GM23338 (cell line): Measurements from ENCODE around the gene TCEAL1. TPM values are rescaled to one million over a fixed set of nuclear protein-coding genes. Genes with fewer than 3 reads are reported as not detected.
"Not testable (repeated sequence)": the region's sequence is repeated elsewhere in the genome, so short reads cannot be mapped to it uniquely, and the experiment has no call there.

Source experiments
- ATAC-seq: fragments of 200-7000 bp; cut with Tn5 transposase; 3 replicates; pipeline ENCODE4 v1.9.1; 2020
- DNase-seq: peaks from one replicate; pipeline ENCODE4 v3.0.0-alpha.2; 2015; ENCODE audit warnings: low spot score
- H2AFZ ChIP-seq: fragments of 200-600 bp; sonication (generic); 2 replicates; pipeline ENCODE4 v1.8.0; 2016; ENCODE audit warnings: antibody characterized with exemption, mild to moderate bottlenecking, moderate library complexity
- H3F3A ChIP-seq: fragments of 200-600 bp; sonication (generic); replicated peaks from 2 replicates; pipeline ENCODE4 v1.8.0; 2017; ENCODE audit warnings: antibody characterized with exemption, mixed run types, low read depth
- H3K27ac ChIP-seq: fragments of 200-600 bp; sonication (generic); 2 replicates; pipeline ENCODE4 v1.6.1; 2016; ENCODE audit warnings: low read depth
- H3K27me3 ChIP-seq: fragments of 200-600 bp; sonication (generic); 2 replicates; pipeline ENCODE4 v1.8.0; 2016; ENCODE audit warnings: mild to moderate bottlenecking, mixed run types, moderate library complexity; ENCODE audit not compliant: insufficient read depth
- H3K36me3 ChIP-seq: fragments of 200-600 bp; sonication (generic); 2 replicates; pipeline ENCODE4 v1.8.0; 2016; ENCODE audit warnings: mild to moderate bottlenecking; ENCODE audit not compliant: insufficient read depth
- H3K4me1 ChIP-seq: fragments of 200-600 bp; sonication (generic); 2 replicates; pipeline ENCODE4 v1.8.0; 2016; ENCODE audit warnings: mild to moderate bottlenecking, moderate library complexity; ENCODE audit not compliant: insufficient read depth
- H3K4me2 ChIP-seq: fragments of 200-600 bp; sonication (generic); 2 replicates; pipeline ENCODE4 v1.7.1; 2017; ENCODE audit warnings: mixed run types
- H3K4me3 ChIP-seq: fragments of 200-600 bp; sonication (generic); 2 replicates; pipeline ENCODE4 v1.6.1; 2016; ENCODE audit warnings: mixed run types
- H3K79me2 ChIP-seq: fragments of 200-600 bp; sonication (generic); replicated peaks from 2 replicates; pipeline ENCODE4 v1.8.0; 2017; ENCODE audit warnings: mild to moderate bottlenecking; ENCODE audit not compliant: insufficient read depth
- H3K9me2 ChIP-seq: fragments of 200-600 bp; sonication (generic); 2 replicates; pipeline ENCODE4 v1.8.0; 2017; ENCODE audit not compliant: insufficient read depth
- H4K20me1 ChIP-seq: fragments of 200-600 bp; sonication (generic); replicated peaks from 2 replicates; pipeline ENCODE4 v1.8.0; 2017; ENCODE audit warnings: mild to moderate bottlenecking; ENCODE audit not compliant: insufficient read depth
- H3K27ac Mint-ChIP-seq: 2 replicates; pipeline ENCODE4 v1.8.0; 2020; ENCODE audit warnings: inconsistent platforms, mild to moderate bottlenecking, moderate library complexity, mixed read lengths
- H3K27me3 Mint-ChIP-seq: 3 replicates; pipeline ENCODE4 v1.8.0; 2022; ENCODE audit warnings: low read depth, mild to moderate bottlenecking, moderate library complexity, mixed read lengths, inconsistent platforms; ENCODE audit not compliant: insufficient read depth, poor library complexity
- H3K36me3 Mint-ChIP-seq: 3 replicates; pipeline ENCODE4 v1.8.0; 2021; ENCODE audit warnings: low read depth, mild to moderate bottlenecking, inconsistent platforms, moderate library complexity, mixed read lengths
- H3K4me1 Mint-ChIP-seq: 3 replicates; pipeline ENCODE4 v1.8.0; 2020; ENCODE audit warnings: mild to moderate bottlenecking, inconsistent platforms, mixed read lengths
- H3K4me3 Mint-ChIP-seq: 3 replicates; pipeline ENCODE4 v1.8.0; 2021; ENCODE audit warnings: moderate library complexity, mild to moderate bottlenecking, inconsistent platforms, mixed read lengths
- H3K9me3 Mint-ChIP-seq: 3 replicates; pipeline ENCODE4 v1.8.0; 2020; ENCODE audit warnings: moderate library complexity, mild to moderate bottlenecking, inconsistent platforms, mixed read lengths
- CREB1 ChIP-seq: fragments of 250-450 bp; sonication (Bioruptor Pico); IDR thresholded peaks from 2 replicates; pipeline ENCODE4 v1.5.0; 2020; ENCODE audit warnings: low read depth, mild to moderate bottlenecking, moderate library complexity
- ETS1 ChIP-seq: IDR thresholded peaks from 2 replicates; pipeline ENCODE4 v1.6.1; 2016; ENCODE audit warnings: antibody characterized with exemption
- EZH2phosphoT487 ChIP-seq: fragments of 200-600 bp; sonication (generic); IDR thresholded peaks from one replicate; pipeline ENCODE4 v1.8.1; 2018; ENCODE audit warnings: antibody characterized with exemption; ENCODE audit not compliant: unreplicated experiment
- JUNB ChIP-seq: IDR thresholded peaks from one replicate; pipeline ENCODE4 v1.6.1; 2016; ENCODE audit warnings: antibody characterized with exemption; ENCODE audit not compliant: unreplicated experiment
- NANOG ChIP-seq: IDR thresholded peaks from 2 replicates; pipeline ENCODE4 v1.6.1; 2016; ENCODE audit warnings: antibody characterized with exemption, borderline replicate concordance
- POLR2AphosphoS5 ChIP-seq: IDR thresholded peaks from 2 replicates; pipeline ENCODE4 v1.6.1; 2016; ENCODE audit warnings: antibody characterized with exemption, low read depth
- STAT1 ChIP-seq: IDR thresholded peaks from one replicate; pipeline ENCODE4 v1.6.1; 2016; ENCODE audit warnings: antibody characterized with exemption; ENCODE audit not compliant: unreplicated experiment
- ZNF462 ChIP-seq: fragments of 250-450 bp; sonication (Bioruptor Pico); IDR thresholded peaks from 2 replicates; pipeline ENCODE4 v1.5.0; 2020; ENCODE audit warnings: mild to moderate bottlenecking, moderate library complexity
- polyA plus RNA-seq: library from polyadenylated mRNA; unstranded; fragments of >200 nt; fragmentation: Nextera tagmentation; extraction: Ambion mirVana; gene quantifications from 2 replicates; pipeline ENCODE4 v1.2.1, GENCODE V29; 2016
- total RNA-seq: library from RNA; depleted of rRNA; stranded (reverse); fragments of >200 nt; shearing (Covaris generic); gene quantifications from 2 replicates; pipeline ENCODE4 v1.2.3, GENCODE V29; 2014

TCEAL1 gene
- total and polyA plus RNA-seq, 2 experiments from 2014 or later, result 5.8 to 8.8 TPM

- H3K9me2 ChIP-seq, result no peaks in the 10 kb centered on the region; the same call in 1 of the 2 replicates
- peak overlapping the region; percentile 40; the same call in 1 of the 2 replicates for H3K27ac Mint-ChIP-seq
- peaks cover 7% of the 10 kb centered on the region; the same call in 2 of the 3 replicates for H3K4me1 Mint-ChIP-seq
- DNase-seq, result no peak
- peak overlapping the region; percentile 64 for H3K4me2 ChIP-seq
- no peaks in the 10 kb centered on the region for H3K27me3 ChIP-seq
- H3K4me1 ChIP-seq, result no peaks in the 10 kb centered on the region
- no peaks in the 10 kb centered on the region; the same call in 2 of the 3 replicates for H3K9me3 Mint-ChIP-seq
- ATAC-seq, result no peak
- no peaks in the 10 kb centered on the region for H4K20me1 ChIP-seq
- H3K79me2 ChIP-seq, result no peaks in the 10 kb centered on the region
- peak overlapping the region; percentile 76 for H3K4me3 ChIP-seq
- no peaks in the 10 kb centered on the region for H3K36me3 ChIP-seq
- H2AFZ ChIP-seq, result no peak overlapping the region
- TF ChIP-seq JUNB (no peak), STAT1 (no peak), EZH2phosphoT487 (no peak), ETS1 (no peak), POLR2AphosphoS5 (no peak), CREB1 (no peak), ZNF462 (CRISPR knock-in tag) (no peak), NANOG (no peak)
- peaks cover 6% of the 10 kb centered on the region for H3K27me3 Mint-ChIP-seq
- H3K27ac ChIP-seq, result no peak overlapping the region
- peaks cover 13% of the 10 kb centered on the region for H3K36me3 Mint-ChIP-seq
- peak overlapping the region; percentile 94 for H3K4me3 Mint-ChIP-seq
- H3F3A ChIP-seq, result no peaks in the 10 kb centered on the region
Measured at GRCh38 chrX:103586659-103587058, 42.1 kb upstream of the TCEAL1 start.

GRCh38 chrX:103592295-103592694, 36.5 kb upstream of the TCEAL1 start:
- H3K27ac Mint-ChIP-seq, H3K79me2 ChIP-seq, H3F3A ChIP-seq, H3K36me3 ChIP-seq, H3K4me2 ChIP-seq, H3K27me3 ChIP-seq, H3K4me1 ChIP-seq, H4K20me1 ChIP-seq, H3K27me3 Mint-ChIP-seq, DNase-seq, ATAC-seq, H2AFZ ChIP-seq, H3K27ac ChIP-seq, H3K9me2 ChIP-seq, H3K4me3 Mint-ChIP-seq, H3K4me1 Mint-ChIP-seq, H3K4me3 ChIP-seq: not testable (repeated sequence)
- Mint-ChIP-seq H3K9me3 (peaks cover 11% of the 10 kb centered on the region), H3K36me3 (peaks cover 38% of the 10 kb centered on the region)

- H2AFZ ChIP-seq, H3K27me3 ChIP-seq, DNase-seq, H3K27ac Mint-ChIP-seq, H3F3A ChIP-seq, H3K9me2 ChIP-seq, H3K4me1 Mint-ChIP-seq, H3K79me2 ChIP-seq, H3K4me3 ChIP-seq, H3K4me2 ChIP-seq, H3K36me3 ChIP-seq, H3K27me3 Mint-ChIP-seq, ATAC-seq, H4K20me1 ChIP-seq, H3K4me1 ChIP-seq, H3K4me3 Mint-ChIP-seq, H3K27ac ChIP-seq: not testable (repeated sequence)
- Mint-ChIP-seq H3K36me3 (peaks cover 34% of the 10 kb centered on the region), H3K9me3 (peaks cover 11% of the 10 kb centered on the region)
Measured at GRCh38 chrX:103595202-103595601, 33.6 kb upstream of the TCEAL1 start.
